ENCODE data around the gene NPL.

DNA sequence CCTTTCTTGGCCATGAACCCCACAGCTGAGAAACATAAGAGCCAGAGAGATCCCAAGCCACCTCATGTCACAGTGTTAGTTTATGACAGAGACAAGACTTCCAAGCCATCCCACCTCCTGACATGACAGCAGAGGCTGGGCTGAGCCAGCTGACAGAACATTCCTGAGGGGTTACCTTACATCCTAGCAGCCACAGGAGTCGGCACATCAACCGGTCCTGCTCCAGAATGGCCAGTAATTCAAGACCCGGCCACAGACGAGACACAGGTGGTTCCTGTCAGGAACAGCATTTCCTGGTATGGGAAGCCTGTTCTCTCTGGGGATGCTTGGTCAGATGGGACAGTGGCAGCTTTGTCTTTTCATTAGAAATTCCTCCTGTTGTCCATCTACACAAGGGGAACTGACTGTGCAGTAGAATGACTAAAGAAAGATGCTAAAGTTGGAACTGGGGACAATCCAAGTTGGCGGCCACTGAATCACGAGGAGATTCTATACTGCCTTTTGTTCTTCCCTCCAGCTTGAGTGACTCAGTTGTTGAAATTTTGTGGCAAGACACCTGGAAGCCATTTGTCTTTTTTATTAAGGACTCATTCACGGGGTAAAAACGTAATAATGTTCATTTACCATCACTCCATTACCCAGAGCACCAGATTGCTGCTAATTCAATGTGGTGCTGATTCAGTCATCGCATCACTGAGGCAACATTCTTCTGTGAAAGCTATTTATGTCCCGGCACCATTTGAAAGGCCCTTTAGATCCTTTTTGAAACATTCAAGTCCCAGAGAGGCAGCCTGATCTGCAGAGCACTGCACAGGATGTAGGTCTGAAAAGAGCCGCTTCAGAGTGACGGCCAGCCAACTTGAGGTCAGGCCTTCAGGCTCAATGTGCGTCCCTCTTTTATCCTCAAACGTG lies 37.2 kb upstream of the NPL start:
- TF ChIP-seq CTCF (conservative IDR thresholded peaks at IDR 0.05 in 1 of 2, IDR thresholded peaks at IDR 0.05 in 1 of 2; ENCODE audit: low read depth in 1 of 2, low read length in 2 of 2) (no peak), EZH2 (IDR thresholded peaks at IDR 0.05; ENCODE audit: low read length, missing control alignments) (no peak)
